Measurements from ENCODE around the gene SP9.
"Not testable (repeated sequence)": the region's sequence is repeated elsewhere in the genome, so short reads cannot be mapped to it uniquely, and the experiment has no call there.

The SP9 gene

GRCh38 chr2:174344716-174345461 lies 10.1 kb downstream of the SP9 start:
- DNase-seq, result peak; percentile 69

DNA sequence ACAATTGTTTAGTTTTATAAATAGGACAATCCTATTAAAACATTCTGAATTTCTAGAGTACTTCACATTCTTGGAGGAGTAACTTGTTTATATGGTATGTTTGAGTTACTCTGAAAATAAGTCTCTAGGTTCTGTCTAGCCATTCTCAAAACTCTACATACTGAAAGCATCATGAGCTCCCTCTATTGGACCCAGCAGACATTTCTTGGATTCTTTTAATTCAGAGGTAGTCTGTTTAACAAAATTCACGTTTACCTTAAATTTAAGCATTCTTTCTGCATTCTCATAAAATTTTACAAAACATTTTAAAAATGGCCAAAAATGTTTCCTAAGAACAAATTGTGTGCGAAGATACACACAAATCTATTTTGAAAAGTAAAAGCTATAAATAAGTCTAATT lies 15.3 kb downstream of the SP9 start:
- DNase-seq, result peak; percentile 41

- DNase-seq, result no peak
Observed at GRCh38 chr2:174350593-174351181, 15.9 kb downstream of the SP9 start.

GRCh38 chr2:174353004-174353403 lies 18.2 kb downstream of the SP9 start:
- DNase-seq, result no peak

- DNase-seq, result no peak
Observed at GRCh38 chr2:174356347-174356746, 21.6 kb downstream of the SP9 start.

- not testable (repeated sequence) for DNase-seq
Observed at GRCh38 chr2:174359663-174360062, 24.9 kb downstream of the SP9 start.

DNA sequence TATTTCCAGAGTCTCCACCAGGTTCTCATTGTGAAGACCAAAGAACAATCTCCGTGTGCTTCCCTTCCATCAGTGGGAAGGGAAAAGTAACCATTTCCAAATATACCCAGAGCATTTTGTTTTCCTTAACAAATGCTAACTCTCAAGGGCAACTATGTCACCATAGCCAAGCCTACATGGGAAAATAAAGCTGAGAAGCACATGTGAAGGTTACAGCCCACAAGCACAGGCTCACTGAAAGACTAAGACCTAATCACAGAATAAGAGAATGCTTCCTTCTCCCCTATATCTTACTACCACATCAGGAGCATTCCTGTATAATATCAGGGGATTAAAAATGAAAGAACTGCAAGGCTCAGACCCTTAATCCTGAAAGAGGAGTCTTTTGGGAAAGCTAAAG lies 28.2 kb downstream of the SP9 start:
- no peak for DNase-seq

- not testable (repeated sequence) for DNase-seq
Observed at GRCh38 chr2:174363492-174364225, 28.9 kb downstream of the SP9 start.

- DNase-seq, result no peak
Observed at GRCh38 chr2:174364628-174365027, 29.9 kb downstream of the SP9 start.

GRCh38 chr2:174365571-174365970 lies 30.8 kb downstream of the SP9 start:
- no peak for DNase-seq

DNA sequence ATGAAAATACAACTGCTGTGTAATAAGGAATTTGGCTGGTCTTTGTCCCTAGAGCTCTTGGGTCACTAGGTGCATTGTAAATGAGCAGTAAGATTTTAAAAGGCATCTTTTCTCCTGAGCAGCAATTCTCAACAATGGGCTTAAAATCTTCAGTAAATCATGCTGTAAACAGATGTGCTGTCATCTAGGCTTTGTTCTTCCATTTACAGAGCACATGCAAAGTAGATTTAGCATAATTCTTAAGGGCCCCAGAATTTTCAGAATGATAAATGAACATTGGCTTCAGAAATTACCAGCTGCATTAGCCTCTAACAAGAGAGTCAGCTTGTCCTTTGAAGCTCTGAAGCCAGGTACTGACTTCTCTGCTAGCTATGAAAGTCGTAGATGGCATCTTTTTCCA lies 33.9 kb downstream of the SP9 start:
- DNase-seq, result no peak

GRCh38 chr2:174376967-174377366 lies 42.2 kb downstream of the SP9 start:
- DNase-seq, result no peak

DNA sequence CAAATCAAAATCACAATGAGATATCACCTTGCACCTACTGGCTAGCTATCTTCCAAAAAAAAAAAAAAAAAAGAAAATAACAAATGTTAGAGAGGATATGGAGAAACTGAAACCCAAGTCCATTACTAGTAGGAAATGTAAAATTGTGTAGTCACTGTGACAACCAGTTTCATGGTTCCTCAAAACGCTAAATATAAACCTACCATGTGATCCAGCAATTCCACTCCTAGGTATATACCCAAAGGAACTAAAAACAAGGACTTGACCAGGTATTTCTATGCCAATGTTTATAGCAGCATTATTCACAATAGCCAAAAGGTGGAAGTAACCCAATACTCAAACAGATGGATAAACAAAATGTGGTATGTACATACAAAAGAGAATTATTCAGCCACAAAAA lies 49.0 kb downstream of the SP9 start:
- peak; percentile 46 for DNase-seq

DNA sequence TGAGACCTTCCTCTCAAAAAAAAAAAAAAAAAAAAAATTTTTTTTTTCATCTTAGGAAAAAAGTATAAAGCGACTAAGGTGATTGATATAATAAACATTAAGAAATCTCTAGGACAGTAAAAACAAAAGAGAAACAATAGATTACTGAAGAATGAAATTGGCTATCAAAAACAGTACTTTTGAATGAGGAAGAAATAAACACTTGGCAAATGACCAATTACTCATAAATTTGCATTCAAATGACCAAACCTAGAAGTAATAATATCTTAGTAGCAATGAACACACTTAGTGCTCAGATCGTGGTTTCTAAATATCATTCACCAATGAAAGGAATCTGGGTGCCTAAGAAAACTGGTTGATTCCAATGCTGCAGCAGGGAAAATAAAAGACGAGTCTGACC lies 50.4 kb downstream of the SP9 start:
- no peak for DNase-seq

All from NCI-H2171 treated with DMSO at 0.1 percent for 48 hours (cell line).